Activated T-helper 2 cell treated with anti-CD3 and anti-CD28 coated beads, Interferon-gamma antibody, Interleukin-2, Interleukin-4, amounts not matched to agents 10 μg/mL and 5 μg/mL and 100 μg/mL, durations not matched to agents 14 hours and 24 hours and 36 hours (primary cell): ENCODE data around the gene TASL. TPM values are rescaled to one million over a fixed set of nuclear protein-coding genes. Genes with fewer than 3 reads are reported as not detected.
"Not testable (repeated sequence)": the region's sequence is repeated elsewhere in the genome, so short reads cannot be mapped to it uniquely, and the experiment has no call there.

ENCODE experiments used
- DNase-seq: peaks from one replicate; pipeline ENCODE4 v3.0.0; 2021; ENCODE audit warnings: low spot score
- H3K27ac Mint-ChIP-seq: one replicate; pipeline ENCODE4 v1.8.0; 2021; ENCODE audit warnings: mixed read lengths
- H3K27me3 Mint-ChIP-seq: one replicate; pipeline ENCODE4 v1.8.0; 2021; ENCODE audit warnings: low read depth, mixed read lengths
- H3K36me3 Mint-ChIP-seq: one replicate; pipeline ENCODE4 v1.8.0; 2021; ENCODE audit warnings: low read depth, mixed read lengths
- H3K4me1 Mint-ChIP-seq: one replicate; pipeline ENCODE4 v1.8.0; 2021; ENCODE audit warnings: low read depth, mixed read lengths
- H3K4me3 Mint-ChIP-seq: one replicate; pipeline ENCODE4 v1.8.0; 2021; ENCODE audit warnings: low read depth, mild to moderate bottlenecking, moderate library complexity, mixed read lengths
- H3K9me3 Mint-ChIP-seq: one replicate; pipeline ENCODE4 v1.8.0; 2021; ENCODE audit warnings: mixed read lengths
- intact Hi-C: fragments of 100-400 bp; cut with micrococcal nuclease; formaldehyde crosslinking; loops from one replicate; pipeline ENCODE4 v1.15.1; 2023
- total RNA-seq: library from RNA; stranded (reverse); gene quantifications from 2 replicates; pipeline ENCODE4 v1.2.3, GENCODE V29; 2022

Gene TASL
- total RNA-seq, 1 donor from 2014 or later, result 5.4 TPM

DNA sequence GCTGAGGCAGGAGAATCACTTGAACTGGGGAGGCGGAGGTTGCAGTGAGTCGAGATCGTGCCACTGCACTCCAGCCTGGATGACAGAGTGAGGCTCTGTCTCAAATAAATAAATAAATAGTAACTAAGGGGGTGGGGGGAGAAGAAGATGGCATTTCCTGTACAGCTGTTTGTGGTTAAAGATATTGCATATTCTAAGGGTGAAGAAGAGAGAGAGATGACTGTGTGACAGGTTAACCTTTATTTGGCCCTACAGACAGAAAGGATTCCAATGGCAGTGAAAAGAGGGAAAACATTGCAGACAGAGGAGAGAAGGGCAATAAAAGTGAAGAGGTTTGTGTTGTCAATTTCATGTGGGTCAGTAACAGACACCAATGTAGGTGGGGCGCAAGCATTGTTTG lies 9.4 kb downstream of the TASL start:
- Mint-ChIP-seq H3K27me3 (no peaks in the 10 kb centered on the region), H3K27ac (no peak overlapping the region), H3K4me1 (peaks cover 19% of the 10 kb centered on the region), H3K4me3 (no peak overlapping the region), H3K9me3 (peaks cover 11% of the 10 kb centered on the region), H3K36me3 (peaks cover 34% of the 10 kb centered on the region)
- DNase-seq, result no peak
- intact Hi-C loops, result no loop called here

DNA sequence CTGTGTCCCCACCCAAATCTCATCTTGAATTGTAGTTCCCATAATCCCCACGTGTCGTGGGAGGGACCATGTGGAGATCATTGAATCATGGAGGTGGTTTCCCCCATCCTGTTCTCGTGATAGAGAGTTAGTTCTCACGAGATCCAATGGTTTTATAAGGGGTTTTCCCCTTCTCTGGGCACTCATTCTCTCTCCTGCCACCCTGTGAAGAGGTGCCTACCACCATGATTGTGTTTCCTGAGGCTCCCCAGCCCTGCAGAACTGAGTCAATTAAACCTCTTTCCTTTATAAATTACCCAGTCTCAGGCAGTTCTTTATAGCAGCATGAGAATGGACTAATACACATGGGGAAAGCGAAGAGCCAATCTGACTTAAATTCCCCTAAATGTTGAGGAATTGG lies 14.5 kb downstream of the TASL start:
- intact Hi-C loops, result loop anchor here (1.0 kb wide), 1 partner anchor 14 kb away; the partner anchor contains the start of gene TASL
- H3K27ac Mint-ChIP-seq, DNase-seq, H3K4me3 Mint-ChIP-seq, H3K27me3 Mint-ChIP-seq, H3K4me1 Mint-ChIP-seq: not testable (repeated sequence)
- Mint-ChIP-seq H3K9me3 (peaks cover 15% of the 10 kb centered on the region), H3K36me3 (peaks cover 59% of the 10 kb centered on the region)

DNA sequence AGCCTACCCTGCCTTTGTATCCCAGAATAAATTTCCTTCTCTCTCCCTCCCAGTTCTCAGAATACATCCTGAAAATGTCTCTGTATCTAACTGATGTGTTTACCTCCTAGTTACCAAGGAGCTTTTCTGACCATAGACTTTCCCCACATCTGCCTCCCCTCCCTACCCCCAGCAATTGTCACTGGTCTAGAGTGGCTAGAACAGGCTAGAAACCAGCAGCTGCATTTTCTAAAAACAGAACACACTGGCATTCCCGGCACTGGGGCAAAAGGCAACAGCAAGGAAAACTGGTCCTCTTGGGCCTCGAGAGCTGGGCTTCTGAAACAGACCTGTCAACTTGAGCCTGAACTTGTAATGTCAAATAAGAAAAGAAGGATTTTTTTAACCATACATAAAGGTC lies 16.4 kb downstream of the TASL start:
- no peak for DNase-seq
- peaks cover 1% of the 10 kb centered on the region for H3K4me1 Mint-ChIP-seq
- intact Hi-C loops, result no loop called here
- H3K9me3 Mint-ChIP-seq, result peaks cover 15% of the 10 kb centered on the region
- no peak overlapping the region for H3K27ac Mint-ChIP-seq
- no peak overlapping the region for H3K4me3 Mint-ChIP-seq
- H3K27me3 Mint-ChIP-seq, result no peaks in the 10 kb centered on the region
- peaks cover 58% of the 10 kb centered on the region for H3K36me3 Mint-ChIP-seq

DNA sequence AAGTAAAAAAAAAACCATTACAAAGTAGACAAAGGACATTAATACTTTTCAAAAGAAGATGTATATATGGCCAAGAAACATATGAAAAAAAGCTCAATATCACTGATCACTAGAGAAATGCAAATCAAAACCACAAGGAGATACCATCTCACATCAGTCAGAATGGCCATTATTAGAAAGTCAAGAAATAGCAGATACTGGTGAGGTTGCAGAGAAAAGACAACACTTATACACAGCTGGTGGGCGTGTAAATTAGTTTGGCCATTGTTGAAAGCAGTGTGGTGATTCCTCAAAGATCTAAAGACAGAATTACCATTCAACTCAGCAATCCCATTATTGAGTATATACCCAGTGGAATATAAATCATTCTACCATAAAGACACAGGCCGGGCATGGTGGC lies 39.3 kb downstream of the TASL start:
- Mint-ChIP-seq H3K4me3 (no peak overlapping the region), H3K27ac (no peak overlapping the region), H3K36me3 (no peaks in the 10 kb centered on the region), H3K27me3 (peaks cover 2% of the 10 kb centered on the region), H3K4me1 (no peaks in the 10 kb centered on the region), H3K9me3 (no peaks in the 10 kb centered on the region)
- intact Hi-C loops, result no loop called here
- DNase-seq, result no peak

DNA sequence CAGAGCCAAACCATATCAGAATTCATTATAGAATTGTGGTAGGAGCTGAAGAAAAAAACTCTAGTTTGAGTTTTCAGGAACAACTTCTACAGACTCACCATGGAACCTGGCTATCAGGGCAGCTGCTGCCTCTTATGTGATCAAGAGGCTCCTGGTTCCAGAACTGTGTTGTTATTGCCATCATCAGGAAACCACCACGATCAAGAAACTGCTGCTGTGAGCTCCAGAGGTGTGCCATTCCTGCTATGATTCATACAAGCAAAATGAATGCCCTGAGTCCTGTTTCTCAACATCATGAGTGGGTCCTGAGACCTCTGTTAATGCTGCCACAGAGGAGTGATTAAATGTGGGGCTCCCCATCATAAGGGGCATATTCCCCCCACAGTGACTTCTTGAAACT lies 43.7 kb downstream of the TASL start:
- no peak overlapping the region for H3K27ac Mint-ChIP-seq
- intact Hi-C loops, result no loop called here
- H3K27me3 Mint-ChIP-seq, result peaks cover 2% of the 10 kb centered on the region
- no peaks in the 10 kb centered on the region for H3K4me1 Mint-ChIP-seq
- no peaks in the 10 kb centered on the region for H3K36me3 Mint-ChIP-seq
- no peak for DNase-seq
- no peaks in the 10 kb centered on the region for H3K9me3 Mint-ChIP-seq
- H3K4me3 Mint-ChIP-seq, result no peak overlapping the region

DNA sequence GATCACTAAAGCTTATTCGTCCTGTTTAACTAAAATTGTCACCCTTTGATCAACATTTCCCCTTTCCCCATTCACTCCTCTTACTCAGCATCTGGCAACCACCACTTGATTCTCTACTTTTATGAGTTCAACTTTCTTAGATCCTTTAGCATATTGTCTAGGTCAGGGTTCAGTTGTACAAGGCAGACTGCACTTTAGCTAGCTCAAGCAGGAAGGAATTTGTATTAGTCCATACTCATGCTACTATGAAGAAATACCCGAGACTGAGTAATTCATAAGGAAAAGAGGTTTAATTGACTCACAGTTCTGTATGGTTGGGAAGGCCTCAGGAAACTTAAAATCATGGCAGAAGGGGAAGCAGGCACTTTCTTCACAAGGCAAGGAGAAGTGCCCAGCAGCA lies 44.3 kb downstream of the TASL start:
- H3K27me3 Mint-ChIP-seq, result peaks cover 2% of the 10 kb centered on the region
- DNase-seq, result no peak
- H3K4me1 Mint-ChIP-seq, result no peaks in the 10 kb centered on the region
- H3K27ac Mint-ChIP-seq, result no peak overlapping the region
- no peaks in the 10 kb centered on the region for H3K36me3 Mint-ChIP-seq
- no peak overlapping the region for H3K4me3 Mint-ChIP-seq
- intact Hi-C loops, result no loop called here
- H3K9me3 Mint-ChIP-seq, result no peaks in the 10 kb centered on the region

DNA sequence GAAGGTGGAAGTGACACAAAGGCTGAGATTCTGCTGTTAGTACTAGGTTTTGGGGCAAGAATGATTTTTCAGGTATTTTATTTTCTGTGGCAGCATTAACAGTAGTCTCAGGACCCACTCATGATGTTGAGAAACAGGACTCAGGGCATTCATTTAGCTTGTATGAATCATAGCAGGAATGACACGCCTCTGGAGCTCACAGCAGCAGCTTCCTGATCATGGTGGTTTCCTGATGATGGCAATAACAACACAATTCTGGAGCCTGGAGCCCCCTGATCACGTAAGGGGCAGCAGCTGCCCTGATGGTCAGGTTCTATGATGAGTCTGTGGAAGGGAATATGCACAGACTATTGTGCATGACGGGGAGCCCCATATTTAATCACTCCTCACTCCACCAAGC lies 47.0 kb downstream of the TASL start:
- H3K27me3 Mint-ChIP-seq, result peaks cover under 1% of the 10 kb centered on the region
- H3K9me3 Mint-ChIP-seq, result no peaks in the 10 kb centered on the region
- H3K27ac Mint-ChIP-seq, result no peak overlapping the region
- no peak for DNase-seq
- H3K4me1 Mint-ChIP-seq, result no peaks in the 10 kb centered on the region
- H3K36me3 Mint-ChIP-seq, result no peaks in the 10 kb centered on the region
- intact Hi-C loops, result no loop called here
- no peak overlapping the region for H3K4me3 Mint-ChIP-seq

DNA sequence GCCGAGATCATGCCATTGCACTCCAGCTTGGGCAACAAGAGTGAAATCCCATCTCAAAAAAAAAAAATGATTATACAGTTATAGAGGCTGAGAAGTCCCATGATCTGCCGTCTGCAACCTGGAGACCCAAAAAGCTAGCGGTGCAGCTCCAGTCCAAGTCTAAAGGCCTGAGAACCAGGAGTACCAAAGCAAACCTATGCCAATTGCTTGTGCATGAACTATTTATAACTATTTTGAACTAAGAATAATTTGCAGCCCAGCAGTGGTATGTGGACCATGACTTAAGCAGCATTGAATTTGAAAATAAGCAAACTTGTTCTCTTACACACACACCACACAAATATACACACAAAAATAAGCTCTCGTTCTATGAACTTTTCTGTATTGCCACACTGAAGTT lies 51.8 kb downstream of the TASL start:
- intact Hi-C loops, result no loop called here
- H3K4me3 Mint-ChIP-seq, result no peak overlapping the region

DNA sequence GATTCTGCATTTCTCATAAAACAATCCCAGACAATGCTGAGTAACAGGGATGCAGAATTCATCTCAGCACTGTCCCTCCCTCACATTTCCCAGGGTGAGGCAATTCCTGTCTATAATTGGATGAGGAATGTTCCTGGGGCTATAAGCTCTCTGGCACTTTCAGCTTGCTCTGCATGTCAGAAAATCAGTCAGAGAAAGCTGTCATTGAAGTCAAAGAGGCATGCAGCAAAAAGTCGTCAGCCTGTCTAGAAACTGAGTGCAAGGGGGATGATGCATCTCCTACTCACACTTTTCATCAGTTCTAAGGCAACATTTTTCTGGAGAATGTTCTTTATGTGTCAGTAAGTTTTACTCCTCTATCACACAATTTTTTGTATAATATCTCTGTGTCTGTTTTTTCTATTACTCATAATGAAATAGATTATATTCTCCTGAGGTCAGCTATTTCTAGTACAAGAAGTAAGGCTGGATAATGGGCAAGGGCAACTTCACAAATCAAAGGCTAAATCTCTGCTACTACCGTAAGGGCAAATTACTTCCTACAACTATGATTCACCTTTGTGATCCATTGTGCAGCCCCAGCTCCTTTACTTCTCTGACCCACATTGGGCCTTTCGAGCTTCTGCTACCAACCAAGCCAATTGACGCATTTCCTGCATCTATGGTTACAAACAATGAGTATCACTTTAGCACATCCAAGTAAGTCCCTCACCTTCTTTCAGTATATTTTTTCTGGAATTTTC lies 56.0 kb downstream of the TASL start:
- no peaks in the 10 kb centered on the region for H3K4me1 Mint-ChIP-seq
- H3K27ac Mint-ChIP-seq, result no peak overlapping the region
- H3K9me3 Mint-ChIP-seq, result no peaks in the 10 kb centered on the region
- no peaks in the 10 kb centered on the region for H3K27me3 Mint-ChIP-seq
- intact Hi-C loops, result no loop called here
- DNase-seq, result no peak
- no peak overlapping the region for H3K4me3 Mint-ChIP-seq
- H3K36me3 Mint-ChIP-seq, result no peaks in the 10 kb centered on the region

More for the DNA sequence above, 51.8 kb downstream of the TASL start:
- no peak for DNase-seq
- Mint-ChIP-seq H3K27ac (no peak overlapping the region), H3K36me3 (no peaks in the 10 kb centered on the region), H3K27me3 (no peaks in the 10 kb centered on the region), H3K4me1 (no peaks in the 10 kb centered on the region), H3K9me3 (no peaks in the 10 kb centered on the region)

DNA sequence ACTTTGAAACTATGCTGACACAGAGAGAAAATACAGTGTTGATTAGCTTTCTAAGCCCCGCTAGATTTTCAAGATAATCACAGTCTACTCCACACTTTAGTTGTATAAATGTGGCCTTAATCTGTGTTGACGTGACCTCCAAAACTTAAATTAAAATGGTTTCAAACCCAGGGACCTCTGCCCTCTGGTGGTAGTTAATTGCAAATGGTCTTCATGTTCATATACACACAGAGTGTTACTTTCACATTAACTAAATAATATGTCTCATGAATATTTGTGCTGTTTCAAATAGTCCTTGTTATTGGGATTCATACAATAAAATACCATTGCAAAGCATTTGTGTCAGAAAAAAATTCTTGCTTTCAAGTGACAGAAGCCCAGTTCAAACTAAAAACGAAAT lies 64.3 kb downstream of the TASL start:
- no peak overlapping the region for H3K27ac Mint-ChIP-seq
- H3K27me3 Mint-ChIP-seq, result peaks cover 9% of the 10 kb centered on the region
- H3K9me3 Mint-ChIP-seq, result no peaks in the 10 kb centered on the region
- no peak for DNase-seq
- H3K4me1 Mint-ChIP-seq, result no peaks in the 10 kb centered on the region
- H3K4me3 Mint-ChIP-seq, result no peak overlapping the region
- intact Hi-C loops, result no loop called here
- H3K36me3 Mint-ChIP-seq, result no peaks in the 10 kb centered on the region

Other genes with a start within 250 kb of the TASL start
- gene GK, start 75.7 kb upstream of the TASL start, total RNA-seq, result 103 and 105 TPM in 2 replicates